ENCODE data around the gene SMU1.

- TF ChIP-seq GATA2 (IDR thresholded peaks at IDR 0.05; ENCODE audit: low read depth, low read length) (no peak), GATA3 (IDR thresholded peaks at IDR 0.05; ENCODE audit: low read depth, low read length) (no peak)
Observed at GRCh38 chr9:33043671-33044070, 32.8 kb downstream of the SMU1 start.

Data from SH-SY5Y (cell line).